Measurements from ENCODE around the gene TUBB4B. TPM values are rescaled to one million over a fixed set of nuclear protein-coding genes. Genes with fewer than 3 reads are reported as not detected.

The TUBB4B gene
- 360 and 383 TPM in 2 replicates for total RNA-seq (2022)
- Bru-seq, nascent RNA, result percentile 94 among the genes with signal in this experiment
- BruChase-seq, experiment 1, labeled RNA remaining after a 6-hour chase, result percentile 99 among the genes with signal in this experiment
- BruChase-seq, experiment 2, labeled RNA remaining after a 2-hour chase, result percentile 99 among the genes with signal in this experiment
- long read RNA-seq, transcript TUBB4B-201 (4 exons, 1,637 nt), result major isoform, 374 of 1,134 reads
- long read RNA-seq, partial matches to known transcripts, result 8 of 1,134 reads
- long read RNA-seq, other reads (novel, unspliced or antisense), result 749 of 1,134 reads

- H3K9me3 Mint-ChIP-seq (ENCODE audit: low read depth, unreplicated experiment), result no peaks in the 10 kb centered on the region
- H3K27ac Mint-ChIP-seq (ENCODE audit: unreplicated experiment), result peak within 1 kb of the TSS; percentile 100
- no TSS peak for BruUV-seq (replicated peaks)
- peak; percentile 94 for DNase-seq
- H3K4me1 Mint-ChIP-seq (ENCODE audit: low read depth, unreplicated experiment), result peaks cover 28% of the 10 kb centered on the region
- intact Hi-C loops (cut with micrococcal nuclease; ENCODE audit: unreplicated experiment), result no loop called here
- CTCF ChIA-PET, result interaction anchor here (0.8 to 1.4 kb wide), 2 partner anchors 14 to 182 kb away, joined by 3 to 5 read pairs; partner anchors contain the start of gene EXD3
- H3K36me3 Mint-ChIP-seq (ENCODE audit: insufficient read depth, unreplicated experiment), result peaks cover 67% of the 10 kb centered on the region
- peak within 1 kb of the TSS; percentile 76 for H3K4me3 Mint-ChIP-seq (ENCODE audit: low read depth, unreplicated experiment)
- peaks cover 12% of the 10 kb centered on the region for H3K27me3 Mint-ChIP-seq (ENCODE audit: unreplicated experiment)
- TF ChIP-seq CTCF (IDR thresholded peaks at IDR 0.05; ENCODE audit: unreplicated experiment), result no peak
Measured at GRCh38 chr9:137240841-137241489, at the start of gene TUBB4B. TUBB4B (plus strand) TSS chr9:137241287; CDS start chr9:137241361, 74 bp downstream.

GRCh38 chr9:137191691-137192447, 49.2 kb upstream of the TUBB4B start:
- no TSS peak for BruUV-seq (replicated peaks)
- Mint-ChIP-seq H3K4me3 (ENCODE audit: low read depth, unreplicated experiment) (no peak overlapping the region), H3K36me3 (ENCODE audit: insufficient read depth, unreplicated experiment) (peaks cover 46% of the 10 kb centered on the region), H3K9me3 (ENCODE audit: low read depth, unreplicated experiment) (no peaks in the 10 kb centered on the region), H3K4me1 (ENCODE audit: low read depth, unreplicated experiment) (peaks cover 24% of the 10 kb centered on the region), H3K27me3 (ENCODE audit: unreplicated experiment) (no peaks in the 10 kb centered on the region), H3K27ac (ENCODE audit: unreplicated experiment) (no peak overlapping the region)
- CTCF ChIA-PET, result interaction anchor here (0.6 kb wide), 1 partner anchor 32 kb away, joined by 3 read pairs; no protein-coding TSS in a partner anchor
- intact Hi-C loops (cut with micrococcal nuclease; ENCODE audit: unreplicated experiment), result no loop called here
- no peak for TF ChIP-seq CTCF (IDR thresholded peaks at IDR 0.05; ENCODE audit: unreplicated experiment)
- no peak for DNase-seq

GRCh38 chr9:137192448-137192780, 48.7 kb upstream of the TUBB4B start:
- H3K36me3 Mint-ChIP-seq (ENCODE audit: insufficient read depth, unreplicated experiment), result peaks cover 41% of the 10 kb centered on the region
- intact Hi-C loops (cut with micrococcal nuclease; ENCODE audit: unreplicated experiment), result no loop called here
- TF ChIP-seq CTCF (IDR thresholded peaks at IDR 0.05; ENCODE audit: unreplicated experiment), result no peak
- CTCF ChIA-PET, result no interaction called here
- DNase-seq, result no peak
- H3K4me3 Mint-ChIP-seq (ENCODE audit: low read depth, unreplicated experiment), result no peak overlapping the region
- H3K9me3 Mint-ChIP-seq (ENCODE audit: low read depth, unreplicated experiment), result no peaks in the 10 kb centered on the region
- H3K27me3 Mint-ChIP-seq (ENCODE audit: unreplicated experiment), result no peaks in the 10 kb centered on the region
- H3K27ac Mint-ChIP-seq (ENCODE audit: unreplicated experiment), result no peak overlapping the region
- peaks cover 29% of the 10 kb centered on the region for H3K4me1 Mint-ChIP-seq (ENCODE audit: low read depth, unreplicated experiment)
- no TSS peak for BruUV-seq (replicated peaks)

- Mint-ChIP-seq H3K36me3 (ENCODE audit: insufficient read depth, unreplicated experiment) (peaks cover 41% of the 10 kb centered on the region), H3K27me3 (ENCODE audit: unreplicated experiment) (no peaks in the 10 kb centered on the region), H3K4me1 (ENCODE audit: low read depth, unreplicated experiment) (peaks cover 30% of the 10 kb centered on the region), H3K9me3 (ENCODE audit: low read depth, unreplicated experiment) (no peaks in the 10 kb centered on the region), H3K4me3 (ENCODE audit: low read depth, unreplicated experiment) (no peak overlapping the region), H3K27ac (ENCODE audit: unreplicated experiment) (no peak overlapping the region)
- CTCF ChIA-PET, result no interaction called here
- intact Hi-C loops (cut with micrococcal nuclease; ENCODE audit: unreplicated experiment), result no loop called here
- no TSS peak for BruUV-seq (replicated peaks)
- no peak for DNase-seq
- no peak for TF ChIP-seq CTCF (IDR thresholded peaks at IDR 0.05; ENCODE audit: unreplicated experiment)
Measured at GRCh38 chr9:137192859-137193258, 48.2 kb upstream of the TUBB4B start.
